Esophagus muscularis mucosa (tissue), 4 donors: ENCODE data around the gene GPC6. TPM values are rescaled to one million over a fixed set of nuclear protein-coding genes. Genes with fewer than 3 reads are reported as not detected.

ENCODE experiments used
- small RNA-seq, 3 donors: library from RNA; depleted of rRNA; stranded (forward); fragments of <200 nt; gene quantifications; one replicate each; pipeline ENCODE3, GENCODE V24; 2016
- total RNA-seq, 4 donors: library from RNA; depleted of rRNA; stranded (reverse); fragments of >200 nt; gene quantifications; one replicate each; pipeline versions ENCODE4 v1.1.0 to v1.2.1, GENCODE V29; 2016

The GPC6 gene
- total RNA-seq, 4 donors from 2014 or later = 6.5 to 17.2 (median 13.5) TPM

Small RNA genes lying within 50 kb of the gene (small RNA-seq; reads per million reads assigned to genes)
- gene RNA5SP35 = 0 to 0.08 (median 0) reads per million in 3 donors
